Measurements from ENCODE around the gene C1orf21.

C1orf21 gene

DNA sequence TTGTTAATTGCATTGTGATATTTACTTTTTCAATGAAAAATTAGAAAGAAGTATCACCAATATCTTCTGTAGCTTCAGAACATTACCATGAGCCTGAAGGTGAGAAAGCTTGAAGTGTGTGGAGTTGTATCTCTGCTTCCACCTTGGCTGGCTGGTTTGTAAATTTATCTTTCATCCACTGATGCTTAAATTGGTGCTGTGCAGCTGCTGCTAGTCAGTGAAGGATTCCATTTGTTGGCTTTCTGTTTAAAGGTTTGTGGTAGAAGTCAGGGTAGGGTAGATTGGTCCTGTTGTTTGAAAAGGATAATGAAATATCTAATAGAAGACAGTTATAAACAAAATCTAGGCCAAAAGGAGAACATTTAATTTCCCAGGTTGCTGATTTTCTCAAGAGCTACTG is 105.7 kb downstream of the C1orf21 start:
- no peak overlapping the region for H2BK120ac ChIP-seq (ENCODE audit: low read depth, low read length)
- no peak overlapping the region for H3K9ac ChIP-seq (ENCODE audit: low read length)
- no peak overlapping the region for H4K5ac ChIP-seq (ENCODE audit: low read length)
- no peak overlapping the region for H3K4me3 ChIP-seq (ENCODE audit: low read length)
- H3K79me1 ChIP-seq (ENCODE audit: low read length) = no peaks in the 10 kb centered on the region
- no peak overlapping the region for H3K4ac ChIP-seq (ENCODE audit: low read depth, low read length)
- H3K4me2 ChIP-seq (ENCODE audit: low read length) = no peak overlapping the region
- no peak overlapping the region for H3K23ac ChIP-seq (ENCODE audit: low read length)
- DNase-seq = no peak
- no peak overlapping the region for H3K18ac ChIP-seq (ENCODE audit: low read length)
- H3K27me3 ChIP-seq (ENCODE audit: insufficient read depth, low read length, poor library complexity) = no peaks in the 10 kb centered on the region
- H2BK15ac ChIP-seq (replicated peaks; ENCODE audit: low read depth) = no peak overlapping the region
- no peaks in the 10 kb centered on the region for H3K4me1 ChIP-seq (ENCODE audit: control insufficient read depth, low read depth, low read length)
- H3K36me3 ChIP-seq (ENCODE audit: control insufficient read depth, insufficient read depth, low read length) = no peaks in the 10 kb centered on the region
- H3K79me2 ChIP-seq (ENCODE audit: control insufficient read depth, insufficient read depth, low read length) = no peaks in the 10 kb centered on the region
- H2BK5ac ChIP-seq (ENCODE audit: low read length) = no peak overlapping the region
- H3K56ac ChIP-seq (ENCODE audit: low read length) = no peak overlapping the region
- no peak overlapping the region for H4K8ac ChIP-seq (ENCODE audit: low read depth, low read length)
- no peak overlapping the region for H3K27ac ChIP-seq (ENCODE audit: low read depth, low read length)
- H2AK5ac ChIP-seq (ENCODE audit: low read length) = no peak overlapping the region

DNA sequence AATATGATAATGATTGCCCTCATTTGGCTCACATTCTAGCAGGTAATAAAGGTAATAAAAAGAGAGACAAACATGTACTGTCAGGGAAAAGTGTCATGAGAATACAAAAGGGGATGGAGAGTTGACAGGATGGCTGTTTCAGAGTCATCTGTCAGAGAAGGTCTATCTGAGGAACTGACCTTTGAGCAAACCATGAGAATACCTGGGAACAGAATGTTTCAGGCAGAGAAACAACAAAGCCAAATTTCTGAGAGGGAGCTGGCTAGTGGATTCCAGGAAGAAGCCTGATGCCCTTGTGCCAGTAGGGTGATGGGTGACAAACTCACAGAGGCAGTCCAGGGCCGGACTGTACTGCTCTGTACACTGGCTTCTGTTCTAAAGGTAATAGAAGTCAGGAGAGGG is 107.2 kb downstream of the C1orf21 start:
- H2AK5ac ChIP-seq (ENCODE audit: low read length) = no peak overlapping the region
- no peaks in the 10 kb centered on the region for H3K4me1 ChIP-seq (ENCODE audit: control insufficient read depth, low read depth, low read length)
- H3K27ac ChIP-seq (ENCODE audit: low read depth, low read length) = no peak overlapping the region

GRCh38 chr1:184494929-184495328 is 108.1 kb downstream of the C1orf21 start:
- no peak overlapping the region for H3K27ac ChIP-seq (ENCODE audit: low read depth, low read length)
- H3K4ac ChIP-seq (ENCODE audit: low read depth, low read length) = no peak overlapping the region
- no peak overlapping the region for H2BK120ac ChIP-seq (ENCODE audit: low read depth, low read length)
- no peaks in the 10 kb centered on the region for H3K4me1 ChIP-seq (ENCODE audit: control insufficient read depth, low read depth, low read length)
- no peak overlapping the region for H3K56ac ChIP-seq (ENCODE audit: low read length)
- DNase-seq = no peak
- H3K4me2 ChIP-seq (ENCODE audit: low read length) = no peak overlapping the region
- no peak overlapping the region for H3K23ac ChIP-seq (ENCODE audit: low read length)
- H3K79me2 ChIP-seq (ENCODE audit: control insufficient read depth, insufficient read depth, low read length) = no peaks in the 10 kb centered on the region
- no peak overlapping the region for H4K5ac ChIP-seq (ENCODE audit: low read length)
- H2BK15ac ChIP-seq (replicated peaks; ENCODE audit: low read depth) = no peak overlapping the region
- no peaks in the 10 kb centered on the region for H3K27me3 ChIP-seq (ENCODE audit: insufficient read depth, low read length, poor library complexity)
- H3K18ac ChIP-seq (ENCODE audit: low read length) = no peak overlapping the region
- no peak overlapping the region for H4K8ac ChIP-seq (ENCODE audit: low read depth, low read length)
- no peak overlapping the region for H3K9ac ChIP-seq (ENCODE audit: low read length)
- H3K36me3 ChIP-seq (ENCODE audit: control insufficient read depth, insufficient read depth, low read length) = no peaks in the 10 kb centered on the region
- no peak overlapping the region for H3K4me3 ChIP-seq (ENCODE audit: low read length)
- H2BK5ac ChIP-seq (ENCODE audit: low read length) = no peak overlapping the region
- H2AK5ac ChIP-seq (ENCODE audit: low read length) = no peak overlapping the region
- H3K79me1 ChIP-seq (ENCODE audit: low read length) = no peaks in the 10 kb centered on the region
- no CpG with 5 or more reads among the region's 4 CpGs for WGBS (ENCODE audit: extremely low coverage, insufficient coverage, low lambda C conversion rate)

More for the DNA sequence above, 107.2 kb downstream of the C1orf21 start:
- DNase-seq = no peak
- Histone ChIP-seq H3K79me1 (ENCODE audit: low read length) (no peaks in the 10 kb centered on the region), H2BK120ac (ENCODE audit: low read depth, low read length) (no peak overlapping the region), H3K27me3 (ENCODE audit: insufficient read depth, low read length, poor library complexity) (no peaks in the 10 kb centered on the region), H3K9ac (ENCODE audit: low read length) (no peak overlapping the region), H3K4me2 (ENCODE audit: low read length) (no peak overlapping the region), H3K79me2 (ENCODE audit: control insufficient read depth, insufficient read depth, low read length) (no peaks in the 10 kb centered on the region), H3K4ac (ENCODE audit: low read depth, low read length) (no peak overlapping the region), H3K23ac (ENCODE audit: low read length) (no peak overlapping the region), H4K8ac (ENCODE audit: low read depth, low read length) (no peak overlapping the region), H3K4me3 (ENCODE audit: low read length) (no peak overlapping the region), H3K56ac (ENCODE audit: low read length) (no peak overlapping the region), H2BK15ac (replicated peaks; ENCODE audit: low read depth) (no peak overlapping the region), H3K18ac (ENCODE audit: low read length) (no peak overlapping the region), H4K5ac (ENCODE audit: low read length) (no peak overlapping the region), H3K36me3 (ENCODE audit: control insufficient read depth, insufficient read depth, low read length) (no peaks in the 10 kb centered on the region), H2BK5ac (ENCODE audit: low read length) (no peak overlapping the region)
- no CpG with 5 or more reads among the region's 1 CpG for WGBS (ENCODE audit: extremely low coverage, insufficient coverage, low lambda C conversion rate)

DNA sequence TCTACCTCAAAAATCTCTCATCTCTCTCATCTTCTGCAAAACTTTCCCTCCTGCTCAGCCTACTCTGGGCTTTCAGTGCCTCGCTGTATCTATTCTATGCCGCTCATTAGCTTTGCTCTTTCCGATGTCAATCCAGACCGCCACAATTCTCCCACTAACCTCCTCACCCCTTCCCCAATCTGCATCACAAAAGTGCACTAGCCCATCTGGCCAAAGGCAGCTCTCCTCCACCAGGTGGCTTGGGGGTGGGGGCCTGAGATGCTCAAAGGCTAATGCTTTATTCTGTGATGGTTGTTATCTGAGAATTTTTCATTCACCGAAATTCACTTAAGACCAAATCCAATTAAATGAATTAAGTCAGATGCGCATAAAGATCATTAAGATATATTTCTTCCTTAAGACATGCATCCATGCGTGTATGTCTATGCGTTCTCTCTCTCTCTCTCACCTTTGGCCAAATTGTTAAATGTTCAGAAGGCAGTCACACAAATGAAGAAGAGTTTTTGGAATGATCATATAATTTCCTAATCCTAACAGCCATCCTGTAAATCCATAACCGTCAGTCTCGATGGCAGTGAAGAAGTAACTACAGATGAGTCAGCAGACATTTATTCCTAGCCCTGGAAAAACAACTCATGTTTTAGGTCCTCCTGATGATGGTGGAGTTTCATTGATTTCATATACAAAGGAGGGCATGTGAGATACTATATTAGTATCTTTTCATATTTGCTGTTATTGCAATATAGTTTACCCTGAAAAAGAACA is 111.3 kb downstream of the C1orf21 start:
- no peak overlapping the region for H2BK15ac ChIP-seq (replicated peaks; ENCODE audit: low read depth)
- no peak overlapping the region for H2BK120ac ChIP-seq (ENCODE audit: low read depth, low read length)
- no peak overlapping the region for H3K27ac ChIP-seq (ENCODE audit: low read depth, low read length)
- no peak overlapping the region for H2BK5ac ChIP-seq (ENCODE audit: low read length)
- no peak overlapping the region for H3K4ac ChIP-seq (ENCODE audit: low read depth, low read length)
- no peak overlapping the region for H3K4me2 ChIP-seq (ENCODE audit: low read length)
- no peaks in the 10 kb centered on the region for H3K4me1 ChIP-seq (ENCODE audit: control insufficient read depth, low read depth, low read length)
- no peaks in the 10 kb centered on the region for H3K79me1 ChIP-seq (ENCODE audit: low read length)
- WGBS (ENCODE audit: extremely low coverage, insufficient coverage, low lambda C conversion rate) = no CpG with 5 or more reads among the region's 10 CpGs
- no peak overlapping the region for H3K18ac ChIP-seq (ENCODE audit: low read length)
- no peaks in the 10 kb centered on the region for H3K36me3 ChIP-seq (ENCODE audit: control insufficient read depth, insufficient read depth, low read length)
- H3K9ac ChIP-seq (ENCODE audit: low read length) = no peak overlapping the region
- peak overlapping the region; percentile 10 for H3K56ac ChIP-seq (ENCODE audit: low read length)
- DNase-seq = peak; percentile 53
- H3K27me3 ChIP-seq (ENCODE audit: insufficient read depth, low read length, poor library complexity) = no peaks in the 10 kb centered on the region
- no peak overlapping the region for H2AK5ac ChIP-seq (ENCODE audit: low read length)
- no peak overlapping the region for H4K5ac ChIP-seq (ENCODE audit: low read length)
- H3K79me2 ChIP-seq (ENCODE audit: control insufficient read depth, insufficient read depth, low read length) = no peaks in the 10 kb centered on the region
- no peak overlapping the region for H3K4me3 ChIP-seq (ENCODE audit: low read length)
- no peak overlapping the region for H4K8ac ChIP-seq (ENCODE audit: low read depth, low read length)
- H3K23ac ChIP-seq (ENCODE audit: low read length) = no peak overlapping the region

DNA sequence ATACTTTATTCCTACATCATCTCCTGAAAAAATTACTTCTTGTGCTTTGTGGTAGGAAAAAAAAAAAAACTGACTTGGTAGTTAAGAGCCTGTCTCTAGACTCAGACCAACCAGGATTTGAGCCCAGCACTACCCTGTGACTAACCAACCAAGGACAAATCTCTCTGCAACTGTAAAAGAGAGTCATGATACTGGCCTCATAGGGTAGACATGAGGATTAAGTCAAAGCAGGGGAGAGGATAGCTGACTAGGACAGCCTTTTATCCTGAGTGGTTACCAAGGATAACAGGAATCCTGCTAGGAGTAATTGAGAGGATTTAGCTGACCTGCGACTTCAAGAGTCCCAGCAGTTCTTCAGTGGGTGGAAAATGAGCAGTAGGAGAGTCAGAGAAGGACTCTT is 112.8 kb downstream of the C1orf21 start:
- no CpG with 5 or more reads among the region's 1 CpG for WGBS (ENCODE audit: extremely low coverage, insufficient coverage, low lambda C conversion rate)
- Histone ChIP-seq H3K18ac (ENCODE audit: low read length) (no peak overlapping the region), H3K4me2 (ENCODE audit: low read length) (no peak overlapping the region), H4K8ac (ENCODE audit: low read depth, low read length) (no peak overlapping the region), H3K4me3 (ENCODE audit: low read length) (no peak overlapping the region), H2AK5ac (ENCODE audit: low read length) (no peak overlapping the region), H2BK15ac (replicated peaks; ENCODE audit: low read depth) (no peak overlapping the region), H3K9ac (ENCODE audit: low read length) (no peak overlapping the region), H3K79me1 (ENCODE audit: low read length) (no peaks in the 10 kb centered on the region), H3K27me3 (ENCODE audit: insufficient read depth, low read length, poor library complexity) (no peaks in the 10 kb centered on the region), H3K27ac (ENCODE audit: low read depth, low read length) (no peak overlapping the region), H3K56ac (ENCODE audit: low read length) (no peak overlapping the region), H4K5ac (ENCODE audit: low read length) (no peak overlapping the region), H3K79me2 (ENCODE audit: control insufficient read depth, insufficient read depth, low read length) (no peaks in the 10 kb centered on the region), H2BK120ac (ENCODE audit: low read depth, low read length) (no peak overlapping the region), H2BK5ac (ENCODE audit: low read length) (no peak overlapping the region), H3K4me1 (ENCODE audit: control insufficient read depth, low read depth, low read length) (no peaks in the 10 kb centered on the region), H3K4ac (ENCODE audit: low read depth, low read length) (no peak overlapping the region), H3K23ac (ENCODE audit: low read length) (no peak overlapping the region), H3K36me3 (ENCODE audit: control insufficient read depth, insufficient read depth, low read length) (no peaks in the 10 kb centered on the region)
- DNase-seq = peak; percentile 57

DNA sequence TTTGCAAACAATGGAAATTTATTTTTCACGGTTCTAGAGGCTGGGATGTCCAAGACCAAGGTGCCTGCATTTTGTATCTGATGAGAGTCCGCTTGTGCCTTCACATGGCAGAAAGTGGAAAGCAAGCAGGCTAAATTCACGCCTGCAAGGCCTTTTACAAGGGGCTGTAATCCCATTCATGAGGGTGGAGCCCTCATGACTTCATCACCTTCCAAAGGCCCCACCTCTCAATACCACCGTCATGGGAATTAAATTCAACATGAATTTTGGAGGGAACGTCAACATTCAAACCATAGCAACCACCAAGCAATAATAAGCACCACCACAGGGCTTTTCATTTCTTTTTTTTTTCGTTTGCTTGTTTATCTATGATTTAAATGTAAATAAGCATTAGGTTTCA is 115.3 kb downstream of the C1orf21 start:
- Histone ChIP-seq H3K56ac (ENCODE audit: low read length) (no peak overlapping the region), H3K23ac (ENCODE audit: low read length) (no peak overlapping the region), H4K5ac (ENCODE audit: low read length) (no peak overlapping the region), H3K79me2 (ENCODE audit: control insufficient read depth, insufficient read depth, low read length) (no peaks in the 10 kb centered on the region), H4K8ac (ENCODE audit: low read depth, low read length) (no peak overlapping the region), H3K27ac (ENCODE audit: low read depth, low read length) (no peak overlapping the region), H3K36me3 (ENCODE audit: control insufficient read depth, insufficient read depth, low read length) (no peaks in the 10 kb centered on the region), H3K18ac (ENCODE audit: low read length) (no peak overlapping the region), H3K4me2 (ENCODE audit: low read length) (no peak overlapping the region), H3K4ac (ENCODE audit: low read depth, low read length) (no peak overlapping the region), H2BK120ac (ENCODE audit: low read depth, low read length) (no peak overlapping the region), H2BK5ac (ENCODE audit: low read length) (no peak overlapping the region), H3K4me1 (ENCODE audit: control insufficient read depth, low read depth, low read length) (no peaks in the 10 kb centered on the region), H2BK15ac (replicated peaks; ENCODE audit: low read depth) (no peak overlapping the region), H3K9ac (ENCODE audit: low read length) (no peak overlapping the region), H3K27me3 (ENCODE audit: insufficient read depth, low read length, poor library complexity) (no peaks in the 10 kb centered on the region), H3K4me3 (ENCODE audit: low read length) (no peak overlapping the region), H2AK5ac (ENCODE audit: low read length) (no peak overlapping the region), H3K79me1 (ENCODE audit: low read length) (no peaks in the 10 kb centered on the region)
- WGBS (ENCODE audit: extremely low coverage, insufficient coverage, low lambda C conversion rate) = no CpG with 5 or more reads among the region's 6 CpGs
- no peak for DNase-seq

All from mesendoderm (in vitro differentiated cells).